Heart left ventricle (tissue), 13 donors: ENCODE measurements around the gene GRM1.

Experiments
- CTCF ChIP-seq, 12 donors: fragments of 200-600 bp; sonication (generic) in 4 of 12; IDR thresholded peaks; one replicate each; pipeline versions ENCODE4 v1.5.0 to v1.8.0; 2018 to 2022; ENCODE audit warnings: antibody characterized with exemption in 12 of 12, mild to moderate bottlenecking in 5 of 12
- POLR2A ChIP-seq, 2 donors: fragments of 450-650 bp; IDR thresholded peaks; one replicate each; pipeline ENCODE4 v1.6.1; 2017; ENCODE audit warnings: antibody characterized with exemption in 2 of 2, mild to moderate bottlenecking in 2 of 2, moderate library complexity in 2 of 2
- donor health status: ischemic (EF 13 %, LVEDD 7.1; RV severe dilation, severe dysfunction).
- donor health status: DM: no; HTN: yes; CAD: no.
- donor health status: DM: no; HTN: no; CAD: no.
- donor health status: ischemic (EF 25% LVEDD 6.9; RV normal size, moderate dysfunction).
- donor health status: ischemic (EF 25% LVEDD 5.7; RV mildly dilated, moderate dysfunction).
- donor health status: ischemic (EF 35%, LVEDD 5.7; RV mildly dilated, moderate dysfunction).
- donor health status: nonischemic (EF 11% LVEDD 7.7; RV severe dilation, severe dysfunction).
- donor health status: DM: yes; HTN: yes; CAD: no.
- donor health status: PGD.
- donor health status: ischemic (EF 29% LVEDD 5.4; RV normal size, mild dysfunction).
- donor health status: nonischemic (EF 23%, LVEDD 6.1; RV moderate dilation, normal function).

GRCh38 chr6:146014233-146014632, 14.6 kb upstream of the GRM1 start:
- no peak for TF ChIP-seq CTCF (IDR thresholded peaks at IDR 0.05)
- TF ChIP-seq POLR2A (IDR thresholded peaks at IDR 0.05): no peak
